Effector memory CD8-positive, alpha-beta T cell (primary cell): Measurements from ENCODE around the gene GAK.

ENCODE experiments used
- ATAC-seq: fragments of 150-1000 bp; cut with Tn5 transposase; replicated peaks from 2 replicates; pipeline ENCODE4 v1.10.0; 2021; ENCODE audit warnings: mild to moderate bottlenecking, moderate library complexity
- DNase-seq, 3 experiments: peaks; one replicate each; pipeline ENCODE4 v3.0.0; 2021
- H3K27ac Mint-ChIP-seq, 2 donors: one replicate each; pipeline ENCODE4 v1.8.0; 2022; ENCODE audit warnings: mild to moderate bottlenecking in 2 of 2, mixed read lengths in 2 of 2, moderate library complexity in 2 of 2
- H3K27me3 Mint-ChIP-seq, 2 donors: one replicate each; pipeline ENCODE4 v1.8.0; 2022; ENCODE audit warnings: mixed read lengths in 2 of 2
- H3K36me3 Mint-ChIP-seq: one replicate; pipeline ENCODE4 v1.8.0; 2022; ENCODE audit warnings: mild to moderate bottlenecking, moderate library complexity, mixed read lengths; ENCODE audit not compliant: insufficient read depth
- H3K4me1 Mint-ChIP-seq, 2 donors: one replicate each; pipeline ENCODE4 v1.8.0; 2022; ENCODE audit warnings: low read depth in 2 of 2, mixed read lengths in 2 of 2
- H3K4me3 Mint-ChIP-seq, 2 donors: one replicate each; pipeline ENCODE4 v1.8.0; 2022; ENCODE audit warnings: mild to moderate bottlenecking in 2 of 2, mixed read lengths in 2 of 2, moderate library complexity in 2 of 2
- H3K9me3 Mint-ChIP-seq, 2 donors: one replicate each; pipeline ENCODE4 v1.8.0; 2022; ENCODE audit warnings: mixed read lengths in 2 of 2

The GAK gene

GRCh38 chr4:960140-960635 lies 28.1 kb upstream of the GAK start:
- Mint-ChIP-seq H3K27me3 (no peaks in the 10 kb centered on the region), H3K4me1 (no peaks in the 10 kb centered on the region), H3K27ac (peak overlapping the region in 1 of 2 donors; percentile 83), H3K36me3 (peaks cover 32% of the 10 kb centered on the region), H3K9me3 (no peaks in the 10 kb centered on the region), H3K4me3 (no peak overlapping the region)
- ATAC-seq (no peak), DNase-seq (no peak)

- H3K4me3 Mint-ChIP-seq = no peak overlapping the region
- H3K36me3 Mint-ChIP-seq = peaks cover 38% of the 10 kb centered on the region
- H3K9me3 Mint-ChIP-seq = no peaks in the 10 kb centered on the region
- no peak for ATAC-seq
- no peak for DNase-seq
- H3K27me3 Mint-ChIP-seq = no peaks in the 10 kb centered on the region
- peak overlapping the region; percentile 78 to 83 for H3K27ac Mint-ChIP-seq
- H3K4me1 Mint-ChIP-seq = no peaks in the 10 kb centered on the region
Observed at GRCh38 chr4:959338-960139, 27.4 kb upstream of the GAK start.

GRCh38 chr4:958696-959337 lies 26.7 kb upstream of the GAK start:
- H3K4me1 Mint-ChIP-seq = no peaks in the 10 kb centered on the region
- no peak for ATAC-seq
- H3K27ac Mint-ChIP-seq = peak overlapping the region; percentile 78 to 79

GRCh38 chr4:958314-958665 lies 26.2 kb upstream of the GAK start:
- no peaks in the 10 kb centered on the region for H3K4me1 Mint-ChIP-seq
- no peaks in the 10 kb centered on the region for H3K9me3 Mint-ChIP-seq
- peaks cover 36% of the 10 kb centered on the region for H3K36me3 Mint-ChIP-seq
- H3K27ac Mint-ChIP-seq = peak overlapping the region; percentile 78 to 79
- no peaks in the 10 kb centered on the region for H3K27me3 Mint-ChIP-seq
- no peak overlapping the region for H3K4me3 Mint-ChIP-seq
- ATAC-seq = no peak
- DNase-seq = no peak

More at GRCh38 chr4:958696-959337, 26.7 kb upstream of the GAK start:
- Mint-ChIP-seq H3K4me3 (no peak overlapping the region), H3K9me3 (no peaks in the 10 kb centered on the region), H3K27me3 (no peaks in the 10 kb centered on the region), H3K36me3 (peaks cover 37% of the 10 kb centered on the region)
- no peak for DNase-seq

- no peak overlapping the region for H3K4me3 Mint-ChIP-seq
- no peaks in the 10 kb centered on the region for H3K27me3 Mint-ChIP-seq
- no peak for ATAC-seq
- peaks cover 36% of the 10 kb centered on the region for H3K36me3 Mint-ChIP-seq
- no peaks in the 10 kb centered on the region for H3K9me3 Mint-ChIP-seq
- no peaks in the 10 kb centered on the region for H3K4me1 Mint-ChIP-seq
- no peak for DNase-seq
- H3K27ac Mint-ChIP-seq = peak overlapping the region; percentile 78 to 79
Observed at GRCh38 chr4:957581-958313, 25.6 kb upstream of the GAK start.

- no peaks in the 10 kb centered on the region for H3K9me3 Mint-ChIP-seq
- ATAC-seq (no peak), DNase-seq (no peak)
- H3K4me3 Mint-ChIP-seq = no peak overlapping the region
- peak overlapping the region in 1 of 2 donors; percentile 79 for H3K27ac Mint-ChIP-seq
- H3K4me1 Mint-ChIP-seq = peaks cover 0 to 3% of the 10 kb centered on the region in 2 donors
- H3K27me3 Mint-ChIP-seq = no peaks in the 10 kb centered on the region
- peaks cover 36% of the 10 kb centered on the region for H3K36me3 Mint-ChIP-seq
Observed at GRCh38 chr4:957231-957580, 25.1 kb upstream of the GAK start.

- H3K4me1 Mint-ChIP-seq = peaks cover 0 to 3% of the 10 kb centered on the region in 2 donors
- DNase-seq (no peak), ATAC-seq (no peak)
- H3K27me3 Mint-ChIP-seq = no peaks in the 10 kb centered on the region
- H3K9me3 Mint-ChIP-seq = no peaks in the 10 kb centered on the region
- H3K4me3 Mint-ChIP-seq = no peak overlapping the region
- H3K27ac Mint-ChIP-seq = peak overlapping the region; percentile 52 to 72
- H3K36me3 Mint-ChIP-seq = peaks cover 31% of the 10 kb centered on the region
Observed at GRCh38 chr4:956531-957230, 24.6 kb upstream of the GAK start.

GRCh38 chr4:955931-956381 lies 23.8 kb upstream of the GAK start:
- DNase-seq (no peak), ATAC-seq (no peak)
- Mint-ChIP-seq H3K27ac (peak overlapping the region; percentile 52 to 72), H3K27me3 (no peaks in the 10 kb centered on the region), H3K4me3 (no peak overlapping the region), H3K4me1 (peaks cover 0 to 3% of the 10 kb centered on the region in 2 donors), H3K36me3 (peaks cover 37% of the 10 kb centered on the region), H3K9me3 (no peaks in the 10 kb centered on the region)

GRCh38 chr4:955161-955921 lies 23.2 kb upstream of the GAK start:
- peaks cover 0 to 3% of the 10 kb centered on the region in 2 donors for H3K4me1 Mint-ChIP-seq
- H3K27ac Mint-ChIP-seq = peak overlapping the region; percentile 72 to 78
- ATAC-seq = no peak
- no peak for DNase-seq
- no peaks in the 10 kb centered on the region for H3K27me3 Mint-ChIP-seq
- no peak overlapping the region for H3K4me3 Mint-ChIP-seq
- no peaks in the 10 kb centered on the region for H3K9me3 Mint-ChIP-seq
- peaks cover 37% of the 10 kb centered on the region for H3K36me3 Mint-ChIP-seq

GRCh38 chr4:954211-955020 lies 22.3 kb upstream of the GAK start:
- Mint-ChIP-seq H3K4me3 (no peak overlapping the region), H3K9me3 (no peaks in the 10 kb centered on the region), H3K27ac (peak overlapping the region in 1 of 2 donors; percentile 78)

GRCh38 chr4:953574-953915 lies 21.4 kb upstream of the GAK start:
- no peak for DNase-seq
- H3K4me1 Mint-ChIP-seq = peaks cover 0 to 3% of the 10 kb centered on the region in 2 donors
- H3K27ac Mint-ChIP-seq = no peak overlapping the region
- ATAC-seq = no peak
- H3K4me3 Mint-ChIP-seq = no peak overlapping the region
- peaks cover 32% of the 10 kb centered on the region for H3K36me3 Mint-ChIP-seq
- no peaks in the 10 kb centered on the region for H3K9me3 Mint-ChIP-seq
- no peaks in the 10 kb centered on the region for H3K27me3 Mint-ChIP-seq

More at GRCh38 chr4:954211-955020, 22.3 kb upstream of the GAK start:
- peaks cover 36% of the 10 kb centered on the region for H3K36me3 Mint-ChIP-seq
- no peak for ATAC-seq
- DNase-seq = no peak
- peaks cover 0 to 3% of the 10 kb centered on the region in 2 donors for H3K4me1 Mint-ChIP-seq
- H3K27me3 Mint-ChIP-seq = no peaks in the 10 kb centered on the region
